Neuron (in vitro differentiated cells): ENCODE data around the gene PMP22.

Experiments used
- H2AFZ ChIP-seq: one replicate; pipeline ENCODE4 v1.6.1; 2013; ENCODE audit warnings: low read depth, mild to moderate bottlenecking, inconsistent platforms, low read length, moderate library complexity
- H3K27me3 ChIP-seq: one replicate; pipeline ENCODE4 v1.6.1; 2013; ENCODE audit warnings: low read length; ENCODE audit not compliant: insufficient read depth
- H3K36me3 ChIP-seq: one replicate; pipeline ENCODE4 v1.6.1; 2013; ENCODE audit warnings: low read length; ENCODE audit not compliant: insufficient read depth
- H3K4me1 ChIP-seq: one replicate; pipeline ENCODE4 v1.6.1; 2013; ENCODE audit warnings: low read length; ENCODE audit not compliant: insufficient read depth
- H3K4me3 ChIP-seq: 2 replicates; pipeline ENCODE4 v1.5.1; 2013; ENCODE audit warnings: mild to moderate bottlenecking, low read length, moderate library complexity
- H3K9me3 ChIP-seq: one replicate; pipeline ENCODE4 v1.6.1; 2013; ENCODE audit warnings: low read length

PMP22 gene

DNA sequence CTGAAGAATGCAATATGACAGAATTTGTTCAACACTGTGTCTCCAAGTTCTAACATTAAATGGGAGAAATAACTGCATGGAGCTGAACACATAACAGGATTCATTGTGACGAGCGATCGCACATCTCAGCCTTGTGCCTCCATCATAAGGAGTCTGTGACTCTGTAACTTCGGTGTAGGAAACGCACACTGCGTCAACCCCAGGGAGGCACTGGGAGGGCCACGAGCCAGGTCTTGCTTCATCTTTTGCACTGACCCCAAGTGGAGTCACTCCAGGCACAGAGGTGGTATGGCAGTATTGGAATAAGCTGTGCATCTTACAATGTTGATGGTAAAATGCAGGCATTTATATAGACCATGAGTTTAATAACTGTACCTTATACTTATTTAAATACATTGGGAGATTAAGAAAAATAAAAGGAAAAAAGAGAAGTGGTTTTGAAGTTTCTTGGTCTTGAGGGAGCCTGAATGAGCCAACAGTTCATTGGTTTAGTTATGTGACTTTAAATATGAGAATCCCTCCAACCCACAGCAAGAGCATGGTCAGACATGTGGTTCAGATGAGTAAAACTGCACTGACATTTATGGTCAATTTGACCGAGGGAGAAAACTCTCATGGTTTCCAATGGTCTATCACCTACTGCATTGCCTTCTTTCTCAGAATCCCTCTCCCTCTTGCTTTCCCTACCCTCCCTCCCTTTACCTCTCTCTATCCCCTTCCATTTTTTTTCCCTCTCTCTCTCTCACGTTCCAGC is 5.7 kb upstream of the PMP22 start:
- no peaks in the 10 kb centered on the region for H3K4me1 ChIP-seq
- H2AFZ ChIP-seq, result no peak overlapping the region
- H3K36me3 ChIP-seq, result no peaks in the 10 kb centered on the region
- peaks cover 15% of the 10 kb centered on the region for H3K27me3 ChIP-seq
- no peak overlapping the region for H3K4me3 ChIP-seq
- H3K9me3 ChIP-seq, result no peaks in the 10 kb centered on the region

- Histone ChIP-seq H3K4me1 (no peaks in the 10 kb centered on the region), H3K9me3 (no peaks in the 10 kb centered on the region), H3K27me3 (peaks cover 16% of the 10 kb centered on the region), H3K36me3 (no peaks in the 10 kb centered on the region), H3K4me3 (no peak overlapping the region), H2AFZ (no peak overlapping the region)
Measured at GRCh38 chr17:15269780-15270089, 4.6 kb upstream of the PMP22 start.

- H3K9me3 ChIP-seq, result no peaks in the 10 kb centered on the region
- H3K36me3 ChIP-seq, result no peaks in the 10 kb centered on the region
- H3K27me3 ChIP-seq, result peaks cover 18% of the 10 kb centered on the region
- H3K4me3 ChIP-seq, result no peak overlapping the region
- no peak overlapping the region for H2AFZ ChIP-seq
- no peaks in the 10 kb centered on the region for H3K4me1 ChIP-seq
Measured at GRCh38 chr17:15269087-15269779, 4.1 kb upstream of the PMP22 start.

DNA sequence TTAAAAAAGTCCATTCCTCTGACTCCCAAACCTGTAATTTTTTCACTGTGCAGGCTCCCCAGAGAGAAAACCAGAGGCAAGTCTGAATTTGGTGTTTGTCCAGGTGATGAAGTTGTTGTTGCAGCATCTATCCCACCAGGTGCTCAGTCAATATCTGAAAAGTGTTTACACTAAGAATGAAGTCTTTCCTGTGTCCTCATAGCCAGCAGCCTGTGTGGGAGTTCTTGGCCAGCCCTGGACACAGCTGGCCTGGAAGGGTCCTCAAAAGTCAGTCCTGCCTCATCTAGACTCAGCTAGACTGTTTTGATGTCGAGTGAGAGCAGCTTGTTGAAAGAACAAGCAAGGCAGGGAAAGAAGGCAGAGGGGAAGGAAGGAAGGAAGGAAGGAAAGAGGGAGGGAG is 3.3 kb upstream of the PMP22 start:
- H3K36me3 ChIP-seq, result no peaks in the 10 kb centered on the region
- peaks cover 23% of the 10 kb centered on the region for H3K27me3 ChIP-seq
- no peak overlapping the region for H2AFZ ChIP-seq
- no peaks in the 10 kb centered on the region for H3K9me3 ChIP-seq
- peaks cover under 1% of the 10 kb centered on the region for H3K4me1 ChIP-seq
- H3K4me3 ChIP-seq, result no peak overlapping the region

GRCh38 chr17:15267996-15268395 is 2.9 kb upstream of the PMP22 start:
- Histone ChIP-seq H3K4me1 (peaks cover 5% of the 10 kb centered on the region), H3K9me3 (no peaks in the 10 kb centered on the region), H3K4me3 (no peak overlapping the region), H3K36me3 (no peaks in the 10 kb centered on the region), H2AFZ (no peak overlapping the region), H3K27me3 (peaks cover 27% of the 10 kb centered on the region)

DNA sequence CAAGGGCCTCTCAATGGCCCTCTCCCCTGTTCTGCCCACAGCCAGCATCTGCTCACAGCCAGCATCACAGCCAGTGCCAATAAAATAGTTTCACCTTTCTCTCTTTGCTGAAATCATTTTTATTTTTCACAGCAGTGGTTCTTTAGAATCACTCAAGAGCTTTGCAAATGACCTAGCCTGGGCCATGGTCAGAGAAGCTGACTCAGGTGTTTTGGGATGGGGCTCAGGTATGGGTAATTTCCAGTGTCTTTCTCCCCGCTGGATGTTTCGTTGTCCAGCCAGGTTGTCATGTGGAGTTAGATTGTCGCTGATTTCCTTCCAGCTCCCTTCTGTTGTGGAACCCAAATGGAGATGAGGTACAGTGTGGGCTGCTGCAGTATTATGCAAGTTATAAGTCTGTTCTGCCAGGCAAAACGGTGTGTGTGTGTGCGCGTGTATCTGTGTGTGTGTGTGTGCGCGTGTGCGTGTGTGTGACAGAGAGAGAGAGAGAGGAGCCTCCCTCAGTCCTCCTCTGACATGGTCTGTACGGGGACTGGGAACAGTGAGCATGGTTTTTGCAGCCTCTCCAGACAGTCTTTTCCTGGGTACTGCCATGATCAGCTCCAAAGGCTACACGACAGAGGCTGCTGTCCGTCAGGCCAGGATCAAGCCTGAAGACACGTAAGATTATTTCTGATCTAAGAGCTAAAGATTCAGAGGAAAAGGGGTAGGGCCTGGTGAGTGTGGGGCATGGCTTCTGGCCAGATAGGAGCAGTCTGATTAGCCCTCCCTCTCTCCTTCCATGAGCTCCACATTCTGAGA is 1.4 kb upstream of the PMP22 start:
- Histone ChIP-seq H3K27me3 (peaks cover 33% of the 10 kb centered on the region), H3K4me1 (peaks cover 17% of the 10 kb centered on the region), H3K4me3 (no peak overlapping the region), H3K9me3 (no peaks in the 10 kb centered on the region), H3K36me3 (no peaks in the 10 kb centered on the region), H2AFZ (no peak overlapping the region)

- Histone ChIP-seq H3K4me1 (peaks cover 19% of the 10 kb centered on the region), H3K36me3 (no peaks in the 10 kb centered on the region), H3K9me3 (no peaks in the 10 kb centered on the region), H2AFZ (no peak overlapping the region), H3K4me3 (no peak overlapping the region), H3K27me3 (peaks cover 35% of the 10 kb centered on the region)
Measured at GRCh38 chr17:15264542-15264941, 584 bp downstream of the PMP22 start.

- H3K27me3 ChIP-seq, result peaks cover 35% of the 10 kb centered on the region
- H3K4me1 ChIP-seq, result peaks cover 19% of the 10 kb centered on the region
- no peak overlapping the region for H2AFZ ChIP-seq
- H3K9me3 ChIP-seq, result no peaks in the 10 kb centered on the region
- no peaks in the 10 kb centered on the region for H3K36me3 ChIP-seq
- peak overlapping the region; percentile 94 for H3K4me3 ChIP-seq
Measured at GRCh38 chr17:15263680-15264079, 1.4 kb downstream of the PMP22 start.

GRCh38 chr17:15263206-15263579 is 1.9 kb downstream of the PMP22 start:
- no peaks in the 10 kb centered on the region for H3K9me3 ChIP-seq
- H3K27me3 ChIP-seq, result peaks cover 35% of the 10 kb centered on the region
- peak overlapping the region; percentile 94 for H3K4me3 ChIP-seq
- H2AFZ ChIP-seq, result peak overlapping the region; percentile 84
- H3K4me1 ChIP-seq, result peaks cover 19% of the 10 kb centered on the region
- no peaks in the 10 kb centered on the region for H3K36me3 ChIP-seq

DNA sequence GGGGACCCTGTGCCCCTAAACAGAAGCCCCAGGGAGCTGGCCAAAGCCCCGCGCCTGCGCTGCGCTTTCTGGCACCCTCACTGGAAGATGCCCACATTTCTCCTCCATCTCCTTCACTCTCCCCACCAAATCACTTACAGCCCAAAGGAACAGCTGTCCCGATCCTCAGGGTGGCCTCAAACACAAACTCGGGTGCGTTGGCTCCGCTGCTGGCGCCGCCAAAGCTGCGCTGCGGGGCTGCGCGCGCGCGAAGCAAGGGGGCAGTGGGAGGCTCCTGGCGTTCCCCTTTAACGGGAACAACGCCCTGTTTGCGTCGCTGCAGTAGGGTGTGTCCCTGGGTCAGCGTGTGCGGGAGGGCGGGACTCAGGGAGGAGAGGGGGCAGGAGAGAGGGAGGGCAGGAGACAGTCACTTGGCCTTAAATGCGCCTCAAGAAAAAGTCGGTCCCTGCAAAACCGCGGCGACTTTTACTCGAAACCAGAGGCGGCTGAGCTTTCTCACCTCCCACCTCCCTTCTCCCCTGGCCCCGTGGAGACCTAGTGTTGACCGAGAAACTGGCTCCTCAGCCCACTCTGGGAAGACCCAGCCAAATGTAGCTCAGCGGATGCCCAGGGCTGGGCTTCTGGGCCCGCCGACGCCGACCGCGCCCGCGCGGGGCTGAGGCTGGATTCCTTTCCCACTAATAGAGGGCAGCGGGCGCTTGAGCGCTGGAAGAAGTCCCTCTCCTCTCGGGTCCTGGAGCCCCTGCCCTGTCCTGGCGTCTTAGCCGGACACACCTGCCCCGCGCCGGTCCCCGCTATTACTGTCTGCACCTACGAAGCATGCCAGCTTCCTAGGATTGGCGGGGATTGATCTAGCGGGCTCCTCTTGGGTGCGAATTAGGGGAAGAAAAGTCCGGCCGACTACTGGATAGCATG is 2.6 kb downstream of the PMP22 start:
- H3K4me1 ChIP-seq, result peaks cover 19% of the 10 kb centered on the region
- H3K4me3 ChIP-seq, result peak overlapping the region; percentile 94
- peak overlapping the region; percentile 84 for H2AFZ ChIP-seq
- H3K9me3 ChIP-seq, result no peaks in the 10 kb centered on the region
- no peaks in the 10 kb centered on the region for H3K36me3 ChIP-seq
- peaks cover 35% of the 10 kb centered on the region for H3K27me3 ChIP-seq

- no peaks in the 10 kb centered on the region for H3K9me3 ChIP-seq
- peaks cover 19% of the 10 kb centered on the region for H3K4me1 ChIP-seq
- peak overlapping the region; percentile 84 for H2AFZ ChIP-seq
- peak overlapping the region; percentile 94 for H3K4me3 ChIP-seq
- H3K36me3 ChIP-seq, result no peaks in the 10 kb centered on the region
- H3K27me3 ChIP-seq, result peaks cover 34% of the 10 kb centered on the region
Measured at GRCh38 chr17:15261802-15262290, 3.3 kb downstream of the PMP22 start.

- Histone ChIP-seq H3K9me3 (no peaks in the 10 kb centered on the region), H2AFZ (peak overlapping the region; percentile 99), H3K4me3 (peak overlapping the region; percentile 94), H3K4me1 (peaks cover 19% of the 10 kb centered on the region), H3K36me3 (no peaks in the 10 kb centered on the region), H3K27me3 (peaks cover 29% of the 10 kb centered on the region)
Measured at GRCh38 chr17:15261258-15261801, 3.8 kb downstream of the PMP22 start.
